PC-9 (cell line): Measurements from ENCODE around the gene TBCD. TPM values are rescaled to one million over a fixed set of nuclear protein-coding genes. Genes with fewer than 3 reads are reported as not detected.
"Not testable (repeated sequence)": the region's sequence is repeated elsewhere in the genome, so short reads cannot be mapped to it uniquely, and the experiment has no call there.

Source experiments
- BruUV-seq: library from RNA; stranded (reverse); fragments of 400-500 nt; replicated peaks from 2 replicates; lab custom pipeline; 2021; lab: Mats Ljungman, UMichigan
- CTCF ChIA-PET: fragments of 300-600 bp; sonication (Branson Sonifier 250); formaldehyde crosslinking; loops from one replicate; lab custom pipeline; 2022; ENCODE audit warnings: antibody characterized with exemption; lab: Charles Lee
- POLR2A ChIA-PET: fragments of 300-600 bp; sonication (Branson Sonifier 250); formaldehyde crosslinking; loops from one replicate; lab custom pipeline; 2022; ENCODE audit warnings: antibody characterized with exemption; ENCODE audit not compliant: unreplicated experiment; lab: Charles Lee
- DNase-seq, 2 experiments: peaks; one replicate each; pipeline versions ENCODE4 v3.0.0 to v3.0.0-alpha.2; 2015 to 2022; ENCODE audit warnings: mixed read lengths in 1 of 2
- H2AFZ ChIP-seq: fragments of 200-600 bp; sonication (generic); 2 replicates; pipeline ENCODE4 v1.8.1; 2017; ENCODE audit warnings: antibody characterized with exemption
- H3F3A ChIP-seq: fragments of 200-600 bp; sonication (generic); 2 replicates; pipeline ENCODE4 v1.8.1; 2017; ENCODE audit warnings: antibody characterized with exemption, mild to moderate bottlenecking, low read depth; ENCODE audit not compliant: insufficient read depth
- H3K27ac ChIP-seq: fragments of 200-600 bp; sonication (generic); 2 replicates; pipeline ENCODE4 v1.6.1; 2016; ENCODE audit warnings: mixed run types
- H3K27me3 ChIP-seq: fragments of 200-600 bp; sonication (generic); 2 replicates; pipeline ENCODE4 v1.6.1; 2016; ENCODE audit warnings: low read depth, mixed run types; ENCODE audit not compliant: insufficient read depth
- H3K36me3 ChIP-seq: fragments of 200-600 bp; sonication (generic); 2 replicates; pipeline ENCODE4 v1.6.1; 2016; ENCODE audit warnings: low read depth, mixed run types
- H3K4me1 ChIP-seq: fragments of 200-600 bp; sonication (generic); replicated peaks from 2 replicates; pipeline ENCODE4 v1.6.1; 2016; ENCODE audit warnings: mixed run types; ENCODE audit not compliant: insufficient read depth
- H3K4me2 ChIP-seq: fragments of 200-600 bp; sonication (generic); 2 replicates; pipeline ENCODE4 v1.6.1; 2017; ENCODE audit warnings: mixed run types
- H3K4me3 ChIP-seq: fragments of 200-600 bp; sonication (generic); 2 replicates; pipeline ENCODE4 v1.6.1; 2016; ENCODE audit warnings: mixed run types
- H3K79me2 ChIP-seq: fragments of 200-600 bp; sonication (generic); 2 replicates; pipeline ENCODE4 v1.6.1; 2017; ENCODE audit warnings: low read depth, mixed run types
- H3K9me2 ChIP-seq: fragments of 200-600 bp; sonication (generic); 2 replicates; pipeline ENCODE4 v1.8.1; 2017; ENCODE audit warnings: mild to moderate bottlenecking; ENCODE audit not compliant: insufficient read depth
- H3K9me3 ChIP-seq: fragments of 200-600 bp; sonication (generic); 2 replicates; pipeline ENCODE4 v1.8.1; 2016; ENCODE audit warnings: low read depth; ENCODE audit not compliant: insufficient read depth
- H4K20me1 ChIP-seq: fragments of 200-600 bp; sonication (generic); 2 replicates; pipeline ENCODE4 v1.8.1; 2017; ENCODE audit not compliant: insufficient read depth
- CTCF ChIP-seq: fragments of 200-600 bp; sonication (generic); conservative IDR thresholded peaks from 2 replicates; pipeline ENCODE4 v1.6.1; 2017; ENCODE audit warnings: mixed run types, antibody characterized with exemption, mild to moderate bottlenecking, moderate library complexity
- EZH2 ChIP-seq: fragments of 200-600 bp; sonication (generic); IDR thresholded peaks from 2 replicates; pipeline ENCODE4 v1.8.0; 2017; ENCODE audit warnings: antibody characterized with exemption, low read depth
- intact Hi-C: fragments of 100-400 bp; cut with micrococcal nuclease; formaldehyde crosslinking; loops from one replicate; pipeline ENCODE4 v1.10.0; 2022; ENCODE audit not compliant: unreplicated experiment
- total RNA-seq: library from RNA; stranded (reverse); gene quantifications from 2 replicates; pipeline ENCODE4 v1.2.3, GENCODE V29; 2021

The TBCD gene
- total RNA-seq, 1 experiment from 2014 or later: 115 TPM

DNA sequence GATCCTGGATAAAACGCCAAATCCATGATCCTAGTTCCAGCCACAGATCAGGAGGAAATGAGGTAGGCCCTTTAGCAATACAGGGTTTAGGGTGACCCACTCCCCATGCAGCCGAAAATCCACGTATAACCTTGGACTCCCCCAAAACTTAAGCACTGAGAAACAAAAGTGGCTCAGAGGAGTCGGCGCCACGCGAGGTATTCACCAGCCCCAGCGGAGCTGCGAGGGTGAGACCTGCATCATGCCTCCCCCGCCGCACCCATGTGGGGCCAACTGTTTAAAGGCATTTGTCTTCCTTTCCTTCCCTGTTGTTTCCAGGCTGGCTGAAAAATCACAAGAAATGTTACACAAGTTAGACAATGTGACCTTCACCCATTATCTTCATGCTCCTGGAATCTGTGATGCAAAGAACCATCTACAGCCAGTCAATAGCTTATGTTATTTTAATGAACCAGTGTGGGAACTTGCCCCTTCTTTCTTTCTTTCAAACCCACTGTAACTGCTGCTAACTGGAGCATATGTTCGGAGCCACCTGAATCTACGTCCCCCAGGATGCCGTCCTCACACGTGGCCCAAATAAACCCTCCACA, 229.4 kb downstream of the TBCD start:
- BruUV-seq: no TSS peak
- Histone ChIP-seq H3K79me2 (no peaks in the 10 kb centered on the region), H3K27ac (no peak overlapping the region), H3K27me3 (no peaks in the 10 kb centered on the region), H3K9me2 (no peaks in the 10 kb centered on the region), H2AFZ (no peak overlapping the region), H3F3A (no peaks in the 10 kb centered on the region), H3K4me1 (no peaks in the 10 kb centered on the region), H3K4me2 (no peak overlapping the region), H3K36me3 (no peaks in the 10 kb centered on the region), H4K20me1 (no peaks in the 10 kb centered on the region), H3K4me3 (no peak overlapping the region), H3K9me3 (no peaks in the 10 kb centered on the region)
- no peak for DNase-seq
- no peak for TF ChIP-seq EZH2
- TF ChIP-seq CTCF: no peak
- intact Hi-C loops: no loop called here
- ChIA-PET POLR2A (no interaction called here), CTCF (no interaction called here)

- BruUV-seq: no TSS peak
- H3K36me3 ChIP-seq: no peaks in the 10 kb centered on the region
- H3K4me1 ChIP-seq: no peaks in the 10 kb centered on the region
- H3F3A ChIP-seq: no peaks in the 10 kb centered on the region
- H3K79me2 ChIP-seq: no peaks in the 10 kb centered on the region
- POLR2A ChIA-PET: no interaction called here
- DNase-seq: no peak
- H3K27me3 ChIP-seq: no peaks in the 10 kb centered on the region
- H3K4me3 ChIP-seq: no peak overlapping the region
- no peaks in the 10 kb centered on the region for H4K20me1 ChIP-seq
- H3K27ac ChIP-seq: no peak overlapping the region
- H2AFZ ChIP-seq: no peak overlapping the region
- H3K4me2 ChIP-seq: no peak overlapping the region
- H3K9me3 ChIP-seq: no peaks in the 10 kb centered on the region
- CTCF ChIA-PET: no interaction called here
- H3K9me2 ChIP-seq: no peaks in the 10 kb centered on the region
- TF ChIP-seq CTCF (no peak), EZH2 (no peak)
- intact Hi-C loops: no loop called here
Measured at GRCh38 chr17:82983510-82984248, 231.8 kb downstream of the TBCD start.

- H3F3A ChIP-seq, H2AFZ ChIP-seq, H3K27ac ChIP-seq, H3K4me3 ChIP-seq, DNase-seq, H3K9me2 ChIP-seq, H3K4me1 ChIP-seq, intact Hi-C loops, H3K4me2 ChIP-seq, H3K9me3 ChIP-seq, BruUV-seq, CTCF ChIA-PET, H3K36me3 ChIP-seq, POLR2A ChIA-PET, H3K79me2 ChIP-seq, H3K27me3 ChIP-seq, H4K20me1 ChIP-seq: not testable (repeated sequence)
Measured at GRCh38 chr17:82984249-82984617, 232.4 kb downstream of the TBCD start.
